ENCODE measurements around the gene GALNT1.

The GALNT1 gene

DNA sequence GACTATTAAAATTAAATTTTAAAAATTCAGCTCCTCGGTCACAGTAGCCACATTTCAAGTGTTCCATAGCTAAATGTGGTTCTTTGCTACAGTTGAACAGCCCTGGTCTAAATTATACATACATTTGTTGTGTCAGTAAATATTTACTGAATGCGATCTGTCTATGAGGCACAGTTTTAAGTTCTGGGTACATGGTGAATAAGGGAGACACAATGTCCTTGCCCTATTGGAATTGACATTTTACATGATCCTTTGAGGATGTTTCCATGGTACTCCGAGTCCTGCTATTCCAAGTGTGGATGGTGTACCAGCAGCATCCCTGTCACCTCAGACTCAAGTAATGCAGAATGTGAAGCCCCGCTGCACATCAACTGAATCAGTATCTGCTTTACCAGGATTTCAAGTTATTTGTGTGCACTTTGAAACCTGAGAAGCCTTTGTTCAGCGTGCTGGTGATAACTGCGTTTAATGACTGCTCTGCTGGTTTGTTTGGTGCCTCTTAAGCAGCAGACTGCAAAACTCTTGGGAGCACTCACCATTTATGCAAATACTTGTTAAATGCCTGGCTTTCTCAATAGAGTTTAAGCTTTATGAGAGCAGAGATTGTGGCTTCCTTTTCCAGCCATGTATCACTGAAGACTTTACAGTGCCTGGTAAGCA lies 1.5 kb downstream of the GALNT1 start:
- no peak for DNase-seq

DNA sequence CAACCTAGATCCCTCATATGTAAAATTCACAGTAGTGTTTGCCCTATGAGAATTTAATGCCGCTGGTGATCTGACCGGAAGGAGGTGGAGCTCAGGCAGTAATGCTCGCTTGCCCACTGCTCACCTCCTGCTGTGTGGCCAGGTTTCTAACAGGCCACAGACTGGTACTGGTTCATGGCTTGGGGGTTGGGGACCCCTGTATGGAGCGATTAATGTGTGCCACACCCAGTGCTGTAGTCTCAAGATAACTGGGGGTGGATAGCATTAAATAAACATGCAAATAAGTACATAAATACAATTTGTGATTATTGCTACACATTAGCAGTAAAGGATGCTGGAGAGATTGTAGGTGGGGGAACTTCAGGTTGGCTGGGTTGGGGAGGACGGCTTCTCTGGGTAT lies 3.2 kb downstream of the GALNT1 start:
- no peak for DNase-seq

DNA sequence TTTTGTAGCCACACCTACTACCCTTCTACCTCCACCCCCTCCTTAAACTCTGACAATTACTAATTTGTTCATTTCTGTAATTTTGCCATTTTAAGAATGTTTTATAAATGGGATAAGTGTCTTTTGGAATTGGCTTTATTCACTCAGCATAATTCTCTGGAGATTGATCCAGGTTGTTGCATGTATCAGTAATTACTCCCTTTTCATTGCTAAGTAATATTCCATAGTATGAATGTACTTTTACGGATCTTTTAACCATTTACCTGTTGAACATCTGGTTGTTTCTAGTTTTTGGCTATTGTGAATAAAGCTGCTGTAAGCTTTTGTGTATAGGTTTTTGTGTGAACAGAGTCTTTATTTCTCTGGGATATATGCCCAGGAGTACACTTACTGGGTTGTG lies 4.1 kb downstream of the GALNT1 start:
- no peak for DNase-seq

DNA sequence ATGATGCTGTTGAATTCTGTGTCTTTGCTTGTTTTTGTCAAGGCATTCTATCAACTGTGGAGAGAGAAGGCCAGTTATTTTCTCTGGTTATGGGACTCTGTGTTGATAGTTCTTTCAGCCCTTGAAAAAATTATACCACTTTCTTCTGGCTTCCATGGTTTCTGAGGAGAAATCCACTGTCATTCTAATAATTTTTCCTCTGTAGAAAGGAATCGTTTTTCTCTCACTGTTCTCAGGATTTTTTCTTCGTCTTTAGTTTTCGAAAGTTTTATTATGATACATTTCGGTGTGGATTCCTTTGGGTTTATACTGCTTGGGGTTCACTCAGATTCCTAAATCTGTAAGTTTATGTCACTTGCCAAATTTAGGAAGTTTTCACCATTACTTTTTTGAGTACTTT lies 6.6 kb downstream of the GALNT1 start:
- no peak for DNase-seq

DNA sequence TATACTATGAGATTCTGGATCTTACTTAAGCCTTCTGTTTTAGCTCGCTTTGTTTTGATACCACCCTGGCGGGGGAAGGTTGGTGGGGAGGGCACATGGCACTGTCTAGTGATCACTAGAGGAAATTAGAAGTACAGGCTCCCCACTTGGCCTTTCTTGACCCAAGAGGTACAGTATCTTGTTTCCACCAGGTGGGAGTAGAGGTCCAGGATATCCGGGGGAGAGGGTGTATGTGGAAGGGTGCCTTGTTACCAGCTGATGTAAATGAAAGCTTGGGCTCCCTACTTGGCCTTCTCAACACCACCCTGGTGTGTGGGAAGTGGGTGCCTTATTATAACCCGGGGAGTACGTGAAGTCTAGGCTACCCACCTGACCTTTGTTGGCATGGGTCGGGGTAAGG lies 7.5 kb downstream of the GALNT1 start:
- DNase-seq, result no peak

- DNase-seq, result no peak
Measured at GRCh38 chr18:35589546-35589945, 8.0 kb downstream of the GALNT1 start.

DNA sequence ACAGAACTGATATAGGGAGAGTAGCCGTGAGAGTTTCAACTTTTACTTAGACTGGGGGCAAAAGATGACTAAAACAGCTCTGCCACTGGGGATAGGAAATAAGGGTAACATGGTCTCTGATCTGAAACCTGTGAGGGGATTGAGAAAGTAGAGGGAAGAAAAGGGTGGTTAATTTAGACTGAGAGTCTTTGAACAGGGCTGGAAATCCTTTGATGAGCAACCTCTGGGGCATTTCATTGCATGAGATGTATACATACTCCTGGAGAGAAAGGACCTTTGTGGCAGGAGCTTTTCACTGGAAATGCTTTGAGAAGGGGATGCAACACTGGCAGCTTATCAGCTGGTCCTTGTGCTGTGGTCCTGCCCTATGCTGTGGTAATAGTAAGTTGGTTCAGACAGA lies 9.4 kb downstream of the GALNT1 start:
- no peak for DNase-seq

- no peak for DNase-seq
Measured at GRCh38 chr18:35592298-35592697, 10.8 kb downstream of the GALNT1 start.

DNA sequence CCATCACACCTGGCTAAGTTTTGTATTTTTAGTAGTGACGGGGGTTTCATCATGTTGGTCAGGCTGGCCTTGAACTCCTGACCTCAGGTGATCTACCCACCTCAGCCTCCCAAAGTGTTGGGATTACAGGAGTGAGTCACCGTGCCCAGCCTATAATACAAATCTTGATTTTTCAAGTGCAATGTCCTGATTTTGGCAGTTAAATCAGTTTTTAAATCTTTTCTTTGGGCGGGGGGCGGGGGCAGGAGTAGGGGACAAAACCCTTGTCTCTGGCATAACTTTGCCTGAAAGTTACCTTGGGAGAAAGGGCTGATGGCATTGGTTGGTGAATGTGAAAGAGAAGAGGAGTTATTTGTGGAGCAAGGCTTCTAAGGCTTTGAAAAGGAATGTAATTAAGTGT lies 12.3 kb downstream of the GALNT1 start:
- no peak for DNase-seq

DNA sequence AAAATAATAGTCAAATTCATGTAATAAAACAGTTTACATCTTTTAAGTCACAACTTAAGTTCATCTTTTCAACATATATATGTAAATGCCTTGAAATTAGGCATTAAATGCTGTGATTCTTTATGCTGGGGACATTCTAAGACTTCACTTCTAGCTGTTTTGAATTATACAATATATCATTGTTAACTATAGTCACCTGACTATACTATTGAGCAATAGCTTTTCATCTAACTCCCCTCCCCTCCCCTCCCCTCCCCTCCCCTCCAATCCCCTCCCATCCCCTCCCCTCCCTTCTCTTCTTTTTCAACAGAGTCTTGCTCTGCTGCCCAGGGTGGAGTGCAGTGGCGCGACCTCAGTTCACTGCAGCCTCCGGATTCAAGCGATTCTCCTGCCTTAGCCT lies 16.2 kb downstream of the GALNT1 start:
- DNase-seq, result no peak

DNA sequence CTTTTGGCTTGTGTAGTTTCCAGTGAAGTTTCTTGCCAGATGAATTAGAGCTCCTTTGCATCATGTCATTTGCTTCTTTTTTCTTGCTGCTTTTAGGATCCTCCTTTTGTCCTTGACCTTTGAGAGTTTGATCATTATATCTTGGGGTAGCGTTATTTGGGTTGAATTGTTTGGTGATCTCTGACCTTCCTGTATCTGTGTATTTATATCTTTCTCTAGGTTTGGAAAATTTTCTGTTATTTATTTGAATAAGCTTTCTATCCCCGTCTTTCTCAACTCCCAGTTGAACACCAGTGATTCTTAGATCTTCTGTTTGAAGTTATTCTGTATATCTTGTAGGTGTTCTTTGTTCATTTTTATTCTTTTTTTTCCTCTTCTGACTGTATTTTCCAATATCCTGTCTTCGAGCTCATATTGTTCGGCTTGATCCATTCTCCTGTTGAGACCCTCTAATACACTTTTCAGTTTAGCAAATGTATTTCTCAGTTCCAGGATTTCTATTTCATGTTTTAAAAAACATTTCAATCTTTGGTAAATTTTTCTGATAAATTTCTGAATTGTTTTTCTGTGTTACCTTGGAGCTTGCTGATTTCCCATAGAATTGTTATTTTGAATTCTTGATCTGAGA lies 20.8 kb downstream of the GALNT1 start:
- DNase-seq, result no peak

- no peak for DNase-seq
Measured at GRCh38 chr18:35603008-35603407, 21.5 kb downstream of the GALNT1 start.

GRCh38 chr18:35603528-35603927 lies 22.0 kb downstream of the GALNT1 start:
- no peak for DNase-seq

GRCh38 chr18:35604369-35604768 lies 22.8 kb downstream of the GALNT1 start:
- no peak for DNase-seq

- no peak for DNase-seq
Measured at GRCh38 chr18:35605686-35606417, 24.3 kb downstream of the GALNT1 start.

DNA sequence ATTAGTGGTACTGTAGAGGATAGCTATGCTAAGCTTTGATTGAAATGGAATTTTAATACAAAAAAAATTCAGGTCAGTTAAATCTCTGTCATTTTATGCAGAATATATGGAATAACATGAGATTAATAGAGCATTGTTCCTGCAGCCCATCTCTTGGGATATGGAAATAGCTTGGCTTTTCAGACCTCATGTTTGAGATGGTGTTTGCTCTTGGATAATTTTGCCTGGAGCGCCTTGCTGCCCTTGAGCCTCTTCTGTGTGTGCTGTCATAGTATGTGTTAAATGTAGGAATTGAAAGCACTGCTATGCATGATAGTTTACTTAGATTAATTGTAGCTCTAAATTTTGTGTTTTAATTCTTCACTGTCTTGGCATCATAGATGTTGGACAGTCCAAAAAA lies 27.7 kb downstream of the GALNT1 start:
- DNase-seq, result no peak

DNA sequence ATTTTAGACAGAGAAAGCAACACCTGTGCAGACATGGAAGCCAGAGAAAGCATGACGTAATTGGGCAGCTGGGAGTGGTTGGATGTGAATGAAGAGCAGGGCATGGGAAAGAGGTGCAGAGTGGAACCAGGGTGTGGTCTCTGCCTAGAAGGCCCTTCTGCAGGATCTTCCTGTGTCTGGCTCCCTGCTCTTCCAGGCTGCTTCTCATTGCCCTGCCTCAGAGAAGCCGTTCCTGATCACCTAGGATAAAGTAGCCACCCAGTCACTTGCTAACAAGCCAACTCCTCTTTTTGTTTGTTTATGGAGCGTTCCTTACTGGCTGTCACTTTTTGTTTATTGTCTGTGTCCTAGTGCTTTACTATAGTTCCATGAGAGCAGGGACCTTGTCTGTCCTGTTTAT lies 28.5 kb downstream of the GALNT1 start:
- no peak for DNase-seq

DNA sequence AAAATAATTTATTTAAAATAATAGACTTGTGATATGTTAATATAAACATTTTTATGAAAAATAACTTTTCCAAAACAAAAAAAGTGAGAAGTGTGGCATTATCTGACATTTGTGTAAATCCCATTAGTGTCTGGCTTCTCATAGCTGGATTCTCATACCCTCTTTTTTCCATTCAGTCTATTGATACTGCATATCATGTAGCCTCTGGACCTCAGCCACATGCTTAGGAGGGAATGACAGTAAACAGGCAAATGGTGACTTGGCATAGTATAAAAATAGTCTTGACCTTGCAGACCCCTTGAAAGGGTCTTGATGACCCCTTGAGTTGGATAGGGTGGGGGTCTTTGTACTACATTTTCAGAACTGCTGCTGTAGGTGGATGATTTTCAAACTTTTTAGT lies 29.2 kb downstream of the GALNT1 start:
- DNase-seq, result no peak

- no peak for DNase-seq
Measured at GRCh38 chr18:35611518-35611917, 30.0 kb downstream of the GALNT1 start.

DNA sequence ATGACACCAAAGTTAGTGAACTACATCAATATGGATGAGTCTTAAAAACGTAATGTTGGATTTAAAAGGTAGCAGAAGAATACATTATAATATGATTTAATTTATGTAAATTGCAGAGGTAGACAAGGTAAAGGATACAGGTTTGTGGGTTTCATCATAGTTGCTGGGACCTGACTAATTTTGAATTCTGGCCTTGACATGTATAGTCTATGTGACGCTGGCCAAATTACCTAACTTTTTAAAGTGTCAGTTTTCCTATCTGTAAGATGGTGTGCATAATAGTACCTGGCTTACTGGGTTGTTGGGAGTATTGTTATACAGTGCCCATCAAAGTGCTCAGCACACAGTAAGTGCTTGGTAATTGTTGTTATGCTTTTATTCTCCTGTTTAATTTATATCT lies 34.5 kb downstream of the GALNT1 start:
- no peak for DNase-seq

GRCh38 chr18:35616664-35617423 lies 35.3 kb downstream of the GALNT1 start:
- DNase-seq, result peak; percentile 30

- no peak for DNase-seq
Measured at GRCh38 chr18:35617865-35618264, 36.3 kb downstream of the GALNT1 start.

DNA sequence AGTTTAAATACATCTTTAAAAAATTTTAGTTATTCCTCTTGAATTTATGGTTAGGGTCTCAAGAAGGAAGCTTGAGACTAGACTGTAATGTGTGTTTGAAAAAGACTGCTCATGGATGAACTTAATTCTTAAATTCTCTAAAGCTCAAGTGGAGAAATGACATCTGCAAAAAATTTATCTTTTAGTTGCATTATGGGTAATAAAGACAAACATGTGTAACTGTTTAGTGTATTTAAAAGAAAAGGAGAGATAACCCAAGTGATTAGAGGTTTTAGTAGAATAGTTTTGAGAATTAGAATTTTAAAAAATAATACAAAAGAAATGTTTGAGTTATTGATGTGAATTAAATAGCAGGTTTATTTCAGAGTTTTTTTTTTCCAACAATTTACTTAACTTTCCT lies 36.7 kb downstream of the GALNT1 start:
- DNase-seq, result no peak

- no peak for DNase-seq
Measured at GRCh38 chr18:35618696-35619095, 37.2 kb downstream of the GALNT1 start.

Measured in right hindlimb (tissue), 1 donor.